Measurements from ENCODE around the gene TNK1. TPM values are rescaled to one million over a fixed set of nuclear protein-coding genes. Genes with fewer than 3 reads are reported as not detected.

TNK1 gene
- total RNA-seq, 1 experiment from 2014 or later, result 10.1 TPM

DNA sequence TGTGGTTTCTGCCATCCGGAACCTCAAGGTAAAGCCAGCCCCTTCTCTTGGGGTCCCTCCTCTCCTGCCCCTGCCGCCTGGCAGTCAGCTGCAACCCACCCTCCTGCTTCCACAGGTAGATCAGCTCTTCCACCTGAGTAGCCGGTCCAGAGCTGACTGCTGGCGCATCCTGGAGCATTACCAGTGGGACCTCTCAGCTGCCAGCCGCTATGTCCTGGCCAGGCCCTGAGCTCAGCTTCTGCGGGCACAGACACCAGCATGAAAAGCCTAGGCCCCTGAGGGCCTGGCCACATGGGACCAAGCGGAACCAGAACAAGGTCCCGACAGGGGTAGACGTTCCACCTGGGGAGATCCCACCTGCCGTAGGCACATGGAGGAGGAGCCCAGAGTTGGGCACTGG, 8.0 kb downstream of the TNK1 start:
- H3K27me3 Mint-ChIP-seq (ENCODE audit: low read depth), result peaks cover 3% of the 10 kb centered on the region
- no peak for TF ChIP-seq CTCF (conservative IDR thresholded peaks at IDR 0.05)
- peaks cover 7% of the 10 kb centered on the region for H3K23me2 ChIP-seq (ENCODE audit: insufficient read length, low read depth, low read length, poor library complexity, severe bottlenecking)
- H3K56ac ChIP-seq (ENCODE audit: insufficient read length, low read depth, low read length), result no peak overlapping the region
- no peak overlapping the region for H2BK5ac ChIP-seq (ENCODE audit: insufficient read length, low read length)
- H3K79me1 ChIP-seq (ENCODE audit: insufficient read depth, low read depth, low read length, poor library complexity, severe bottlenecking), result no peaks in the 10 kb centered on the region
- H2AK5ac ChIP-seq (ENCODE audit: insufficient read length, low read length), result no peak overlapping the region
- H3K9ac ChIP-seq (ENCODE audit: extremely low read depth, insufficient read length, low read length), result no peak overlapping the region
- H4K91ac ChIP-seq (ENCODE audit: insufficient read length, low read depth, low read length), result no peak overlapping the region
- H3K4ac ChIP-seq (ENCODE audit: low read depth, low read length), result no peak overlapping the region
- no peak for DNase-seq
- no peak overlapping the region for H2BK120ac ChIP-seq (ENCODE audit: low read depth, low read length, poor library complexity, severe bottlenecking)
- H3K27me3 ChIP-seq (ENCODE audit: insufficient read depth, low read length), result no peaks in the 10 kb centered on the region
- H3K4me1 ChIP-seq (ENCODE audit: insufficient read depth, low read length), result peaks cover 5% of the 10 kb centered on the region; the same call in 1 of the 2 replicates
- no peak overlapping the region for H4K8ac ChIP-seq (replicated peaks; ENCODE audit: insufficient read length, low read depth, low read length)
- no peak overlapping the region for H2BK15ac ChIP-seq (ENCODE audit: low read depth, low read length)
- no peak overlapping the region for H4K5ac ChIP-seq (ENCODE audit: insufficient read length, low read depth, low read length)
- no peak overlapping the region for H3K27ac Mint-ChIP-seq
- H3T11ph ChIP-seq (ENCODE audit: low read length), result no peak overlapping the region
- no peaks in the 10 kb centered on the region for H3K9me3 ChIP-seq (ENCODE audit: control insufficient read depth, low read depth, low read length)
- no peak overlapping the region for H3K23ac ChIP-seq (ENCODE audit: insufficient read length, low read depth, low read length)
- H3K4me1 Mint-ChIP-seq, result peaks cover 22 to 23% of the 10 kb centered on the region in 2 experiments
- H3K18ac ChIP-seq (ENCODE audit: insufficient read length, low read depth, low read length), result no peak overlapping the region
- no peak overlapping the region for H3K4me2 ChIP-seq (ENCODE audit: insufficient read depth, insufficient read length, low read length)
- no peak overlapping the region for H3K14ac ChIP-seq (ENCODE audit: insufficient read depth, low read length)
- no peak overlapping the region for H3K4me3 Mint-ChIP-seq
- no peaks in the 10 kb centered on the region for H3K79me2 ChIP-seq (ENCODE audit: insufficient read depth, low read length)
- no peak overlapping the region for H3K27ac ChIP-seq (ENCODE audit: insufficient read length, low read depth, low read length)
- no peak overlapping the region for H2AFZ ChIP-seq (ENCODE audit: low read length)
- H2BK12ac ChIP-seq (ENCODE audit: insufficient read length, low read depth, low read length), result no peak overlapping the region
- WGBS (ENCODE audit: extremely low coverage, insufficient read length, low lambda C conversion rate), result no CpG with 5 or more reads among the region's 10 CpGs
- H4K20me1 ChIP-seq (ENCODE audit: control insufficient read depth, insufficient read depth, insufficient read length), result peaks cover 2% of the 10 kb centered on the region
- H3K36me3 Mint-ChIP-seq (ENCODE audit: insufficient read depth in 1 of 3, low read depth in 3 of 3), result peaks cover 27 to 60% (median 44%) of the 10 kb centered on the region in 3 experiments
- H2BK20ac ChIP-seq (ENCODE audit: low read depth, low read length, poor library complexity, severe bottlenecking), result no peak overlapping the region
- no peaks in the 10 kb centered on the region; a peak in 1 of 5 replicates for H3K9me3 Mint-ChIP-seq

Measured in H9 (cell line).